ENCODE data around the gene RPS6KA2. TPM values are rescaled to one million over a fixed set of nuclear protein-coding genes. Genes with fewer than 3 reads are reported as not detected.

Gene RPS6KA2
- total RNA-seq, 1 experiment from 2014 or later, result 4.1 TPM

DNA sequence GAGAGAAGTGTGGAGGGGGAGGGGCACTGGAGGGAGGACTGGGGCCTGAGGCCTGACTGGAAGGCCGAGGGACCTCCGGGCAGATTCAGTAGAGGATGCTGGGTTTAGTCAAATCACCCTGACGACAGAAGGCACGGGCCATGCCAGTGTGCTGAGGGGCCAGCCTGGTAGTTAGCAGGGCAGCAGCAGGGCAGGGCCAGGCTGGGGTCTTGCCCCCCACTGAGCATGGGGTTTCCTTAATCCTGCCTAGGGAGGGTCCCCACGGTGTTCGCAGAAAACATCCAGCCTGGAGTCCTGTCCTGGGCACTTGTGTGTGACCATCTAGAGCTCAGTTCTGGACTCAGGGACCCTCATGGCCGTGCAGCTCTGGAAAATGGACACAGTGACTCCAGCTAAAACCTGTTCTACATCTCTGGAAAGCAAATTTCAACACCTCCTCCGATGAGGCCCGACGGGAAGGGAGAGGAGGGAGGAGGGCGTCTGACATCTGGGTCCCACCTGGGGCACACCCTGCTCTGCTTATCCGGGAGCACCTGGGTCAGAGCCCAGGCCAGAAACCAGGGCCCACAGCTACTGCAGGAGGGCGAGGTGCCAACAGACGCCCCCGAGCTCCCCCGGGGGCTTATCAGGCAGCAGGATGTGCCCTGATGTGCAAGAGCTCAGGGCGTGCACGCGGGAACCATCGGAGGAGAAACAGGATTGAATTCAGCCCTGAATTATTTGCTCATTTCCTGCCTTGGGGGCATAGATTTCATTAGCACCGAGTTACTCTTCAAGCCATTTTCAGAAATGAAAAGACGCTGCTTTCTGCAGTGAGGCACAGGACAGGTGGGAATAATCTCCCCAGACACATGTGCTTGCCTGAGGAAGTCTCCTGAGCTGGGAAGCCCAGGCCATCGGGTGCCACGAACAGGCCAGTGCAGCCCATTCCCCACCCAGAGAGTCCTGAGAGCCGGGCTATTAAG, 166.3 kb downstream of the RPS6KA2 start:
- TF ChIP-seq, protein P1, sequence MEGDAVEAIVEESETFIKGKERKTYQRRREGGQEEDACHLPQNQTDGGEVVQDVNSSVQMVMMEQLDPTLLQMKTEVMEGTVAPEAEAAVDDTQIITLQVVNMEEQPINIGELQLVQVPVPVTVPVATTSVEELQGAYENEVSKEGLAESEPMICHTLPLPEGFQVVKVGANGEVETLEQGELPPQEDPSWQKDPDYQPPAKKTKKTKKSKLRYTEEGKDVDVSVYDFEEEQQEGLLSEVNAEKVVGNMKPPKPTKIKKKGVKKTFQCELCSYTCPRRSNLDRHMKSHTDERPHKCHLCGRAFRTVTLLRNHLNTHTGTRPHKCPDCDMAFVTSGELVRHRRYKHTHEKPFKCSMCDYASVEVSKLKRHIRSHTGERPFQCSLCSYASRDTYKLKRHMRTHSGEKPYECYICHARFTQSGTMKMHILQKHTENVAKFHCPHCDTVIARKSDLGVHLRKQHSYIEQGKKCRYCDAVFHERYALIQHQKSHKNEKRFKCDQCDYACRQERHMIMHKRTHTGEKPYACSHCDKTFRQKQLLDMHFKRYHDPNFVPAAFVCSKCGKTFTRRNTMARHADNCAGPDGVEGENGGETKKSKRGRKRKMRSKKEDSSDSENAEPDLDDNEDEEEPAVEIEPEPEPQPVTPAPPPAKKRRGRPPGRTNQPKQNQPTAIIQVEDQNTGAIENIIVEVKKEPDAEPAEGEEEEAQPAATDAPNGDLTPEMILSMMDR (IDR thresholded peaks at IDR 0.05), result no peak
- no TSS peak for BruUV-seq (replicated peaks)
- H3K9me3 ChIP-seq (ENCODE audit: control insufficient read depth, insufficient read depth, low read depth, low read length), result no peaks in the 10 kb centered on the region
- no peaks in the 10 kb centered on the region for H3K27me3 ChIP-seq (ENCODE audit: control insufficient read depth, insufficient read depth, low read length)
- intact Hi-C loops (cut with micrococcal nuclease; ENCODE audit: unreplicated experiment) (no loop called here), in situ Hi-C loops (cut with HindIII; ENCODE audit: low pct_unique_long_range_greater_than_20kb, low sequenced_read_pairs) (no loop called here)
- DNase-seq (ENCODE audit: low read depth, low spot score) (no peak), ATAC-seq (no peak)
- no peaks in the 10 kb centered on the region for H3K36me3 ChIP-seq (ENCODE audit: control insufficient read depth, insufficient read depth, low read length)
- ChIA-PET CTCF (no interaction called here), POLR2A (no interaction called here)
- peaks cover 3% of the 10 kb centered on the region; the same call in 1 of the 2 replicates for H3K4me1 ChIP-seq (ENCODE audit: control insufficient read depth, insufficient read depth, low read length)
- no peak overlapping the region for H3K27ac ChIP-seq (ENCODE audit: low read length)
- no peak overlapping the region for H3K4me3 ChIP-seq (ENCODE audit: low read depth in 2 of 2, low read length in 2 of 2)

DNA sequence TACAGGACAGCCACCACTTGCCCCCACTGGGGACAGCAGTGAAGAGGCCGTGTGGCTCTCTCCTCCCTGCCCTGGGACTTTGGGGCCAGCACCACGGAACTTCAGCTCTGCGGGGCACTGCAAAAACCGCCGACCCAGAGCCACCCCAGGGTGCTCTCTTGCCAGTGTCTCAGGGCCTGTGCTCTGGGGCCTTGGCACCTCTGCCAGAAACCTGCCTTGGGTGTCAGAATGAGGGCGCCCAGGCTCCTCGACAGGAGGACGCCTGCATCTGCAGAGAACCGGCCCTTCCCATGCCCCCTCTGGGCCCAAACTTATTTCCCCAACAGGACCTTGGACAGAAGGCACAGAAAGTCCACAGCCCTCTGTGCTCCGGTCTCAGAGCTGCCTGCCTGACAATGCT, 167.1 kb downstream of the RPS6KA2 start:
- no peak for DNase-seq (ENCODE audit: low read depth, low spot score)
- ChIA-PET POLR2A (interaction anchor here (0.5 kb wide), 1 partner anchor 275 kb away, joined by 4 read pairs; no protein-coding TSS in a partner anchor), CTCF (no interaction called here)
- H3K4me3 ChIP-seq (ENCODE audit: low read depth in 2 of 2, low read length in 2 of 2), result no peak overlapping the region
- no peaks in the 10 kb centered on the region for H3K4me1 ChIP-seq (ENCODE audit: control insufficient read depth, insufficient read depth, low read length)
- no peaks in the 10 kb centered on the region for H3K9me3 ChIP-seq (ENCODE audit: control insufficient read depth, insufficient read depth, low read depth, low read length)
- ATAC-seq, result no peak
- no TSS peak for BruUV-seq (replicated peaks)
- no peaks in the 10 kb centered on the region for H3K36me3 ChIP-seq (ENCODE audit: control insufficient read depth, insufficient read depth, low read length)
- no peak overlapping the region for H3K27ac ChIP-seq (ENCODE audit: low read length)
- no peaks in the 10 kb centered on the region for H3K27me3 ChIP-seq (ENCODE audit: control insufficient read depth, insufficient read depth, low read length)
- intact Hi-C loops (cut with micrococcal nuclease; ENCODE audit: unreplicated experiment) (no loop called here), in situ Hi-C loops (cut with HindIII; ENCODE audit: low pct_unique_long_range_greater_than_20kb, low sequenced_read_pairs) (no loop called here)
- TF ChIP-seq, protein P1 (IDR thresholded peaks at IDR 0.05), result no peak
- TF ChIP-seq POLR2AphosphoS5 (IDR thresholded peaks at IDR 0.05; ENCODE audit: low read depth, low read length) (no peak), SIN3A (IDR thresholded peaks at IDR 0.05; ENCODE audit: borderline replicate concordance, insufficient read depth, low read depth, low read length) (no peak)
- TF ChIP-seq, protein P2, sequence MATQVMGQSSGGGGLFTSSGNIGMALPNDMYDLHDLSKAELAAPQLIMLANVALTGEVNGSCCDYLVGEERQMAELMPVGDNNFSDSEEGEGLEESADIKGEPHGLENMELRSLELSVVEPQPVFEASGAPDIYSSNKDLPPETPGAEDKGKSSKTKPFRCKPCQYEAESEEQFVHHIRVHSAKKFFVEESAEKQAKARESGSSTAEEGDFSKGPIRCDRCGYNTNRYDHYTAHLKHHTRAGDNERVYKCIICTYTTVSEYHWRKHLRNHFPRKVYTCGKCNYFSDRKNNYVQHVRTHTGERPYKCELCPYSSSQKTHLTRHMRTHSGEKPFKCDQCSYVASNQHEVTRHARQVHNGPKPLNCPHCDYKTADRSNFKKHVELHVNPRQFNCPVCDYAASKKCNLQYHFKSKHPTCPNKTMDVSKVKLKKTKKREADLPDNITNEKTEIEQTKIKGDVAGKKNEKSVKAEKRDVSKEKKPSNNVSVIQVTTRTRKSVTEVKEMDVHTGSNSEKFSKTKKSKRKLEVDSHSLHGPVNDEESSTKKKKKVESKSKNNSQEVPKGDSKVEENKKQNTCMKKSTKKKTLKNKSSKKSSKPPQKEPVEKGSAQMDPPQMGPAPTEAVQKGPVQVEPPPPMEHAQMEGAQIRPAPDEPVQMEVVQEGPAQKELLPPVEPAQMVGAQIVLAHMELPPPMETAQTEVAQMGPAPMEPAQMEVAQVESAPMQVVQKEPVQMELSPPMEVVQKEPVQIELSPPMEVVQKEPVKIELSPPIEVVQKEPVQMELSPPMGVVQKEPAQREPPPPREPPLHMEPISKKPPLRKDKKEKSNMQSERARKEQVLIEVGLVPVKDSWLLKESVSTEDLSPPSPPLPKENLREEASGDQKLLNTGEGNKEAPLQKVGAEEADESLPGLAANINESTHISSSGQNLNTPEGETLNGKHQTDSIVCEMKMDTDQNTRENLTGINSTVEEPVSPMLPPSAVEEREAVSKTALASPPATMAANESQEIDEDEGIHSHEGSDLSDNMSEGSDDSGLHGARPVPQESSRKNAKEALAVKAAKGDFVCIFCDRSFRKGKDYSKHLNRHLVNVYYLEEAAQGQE (IDR thresholded peaks at IDR 0.05; ENCODE audit: insufficient read depth in 1 of 2, low read depth in 2 of 2, low read length in 1 of 2), result no peak

All from Panc1 (cell line).